HG03097 (cell line): ENCODE measurements around the gene PICALM.
"Not testable (repeated sequence)": the region's sequence is repeated elsewhere in the genome, so short reads cannot be mapped to it uniquely, and the experiment has no call there.

Experiments used
- ATAC-seq: cut with Tn5 transposase; IDR thresholded peaks from one replicate; pipeline ENCODE4 v1.9.1; 2021; ENCODE audit not compliant: unreplicated experiment, low FRiP score

Gene PICALM

DNA sequence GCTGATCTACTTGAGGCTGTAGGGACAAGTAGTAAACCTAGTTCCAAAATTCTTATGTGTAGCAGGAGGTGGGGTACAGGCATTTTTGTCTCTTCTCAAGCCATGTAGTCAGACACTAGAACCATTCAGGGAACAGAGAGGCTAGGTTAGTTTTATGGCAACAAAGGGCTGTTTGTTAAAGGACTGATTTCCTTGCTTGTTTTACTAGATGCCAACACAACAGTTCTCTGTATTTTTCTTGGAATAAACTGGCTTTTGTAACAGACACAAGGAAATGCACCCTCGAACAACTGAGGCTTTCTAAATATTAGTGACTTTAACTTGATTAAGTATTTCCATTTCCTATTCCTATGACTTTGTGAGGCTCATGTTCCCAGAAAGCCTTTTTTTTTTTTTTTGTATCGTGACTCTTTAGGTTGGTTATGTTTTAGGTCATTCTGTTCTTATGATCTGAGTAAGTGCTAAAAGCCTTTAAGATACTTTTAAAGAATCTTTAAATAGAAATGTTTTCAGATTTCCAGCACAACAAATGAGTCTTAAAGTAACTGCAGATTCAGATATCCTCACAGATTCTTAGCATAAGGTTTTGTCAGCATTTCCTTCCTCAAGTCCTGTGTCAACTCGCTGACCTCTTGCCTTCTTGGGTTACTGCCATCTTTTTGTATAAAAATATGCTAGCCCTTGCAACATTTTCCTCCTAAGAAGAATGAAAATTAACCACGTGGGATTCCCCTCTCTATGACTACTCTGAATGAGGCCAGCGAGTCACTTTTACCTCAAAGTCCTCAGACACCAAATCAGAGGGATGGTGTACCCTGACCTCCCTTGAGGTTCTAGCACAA is 121.2 kb downstream of the PICALM start:
- ATAC-seq: no peak

DNA sequence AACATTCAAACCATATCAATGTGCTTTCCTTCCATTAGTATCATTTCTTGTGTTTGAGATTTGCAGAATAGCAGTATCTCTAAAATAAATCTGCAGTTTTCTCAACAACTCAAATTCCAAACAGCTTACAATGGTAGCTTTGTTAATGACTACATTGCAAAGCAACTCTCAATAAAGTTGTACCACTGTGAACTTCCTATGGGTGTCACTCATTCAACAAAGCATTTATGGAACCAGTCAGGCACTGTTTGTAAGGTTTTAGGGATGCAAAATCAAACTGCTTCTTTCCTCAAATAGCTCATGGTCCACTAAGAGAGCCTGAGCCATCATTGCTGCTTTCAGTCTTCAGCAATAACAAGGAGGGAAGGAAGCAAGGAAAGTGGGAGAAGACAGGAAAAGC is 122.7 kb downstream of the PICALM start:
- no peak for ATAC-seq

DNA sequence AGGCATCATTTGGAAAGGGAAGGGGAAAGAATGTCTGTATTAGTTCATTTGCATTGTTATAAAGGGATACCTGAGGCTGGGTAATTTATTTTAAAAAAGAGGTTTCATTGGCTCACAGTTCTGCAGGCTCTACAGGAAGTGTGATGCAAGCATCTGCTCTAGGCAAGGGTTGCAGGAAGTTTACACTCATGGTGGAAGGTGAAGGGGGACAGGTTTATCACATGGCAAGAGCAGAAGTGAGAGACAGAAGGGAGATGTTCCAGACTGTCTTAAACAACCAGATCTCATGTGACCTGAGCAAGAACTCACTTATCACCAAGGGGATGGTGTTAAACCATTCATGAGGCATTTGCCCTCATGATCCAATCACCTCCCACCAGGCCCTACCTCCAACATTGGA is 123.1 kb downstream of the PICALM start:
- no peak for ATAC-seq

DNA sequence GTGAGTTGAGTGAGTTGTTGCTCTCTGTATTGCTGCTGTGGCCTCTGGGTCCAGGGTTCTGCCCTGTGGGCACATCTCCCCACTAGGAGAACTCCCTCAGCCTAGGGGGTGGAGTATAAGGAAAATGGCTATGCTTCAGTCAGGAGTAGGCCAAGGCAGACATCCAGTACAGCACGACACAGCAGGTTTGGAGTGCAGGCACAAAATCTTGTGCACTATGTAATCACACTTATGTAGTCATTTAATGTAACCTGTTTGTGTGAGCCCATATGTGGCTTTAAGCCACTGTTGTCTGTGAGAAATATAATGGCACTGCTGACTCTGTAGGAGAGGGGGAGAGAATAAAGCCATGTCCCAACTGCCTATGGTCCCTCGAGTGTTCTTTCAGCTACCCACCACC is 123.6 kb downstream of the PICALM start:
- ATAC-seq: no peak

DNA sequence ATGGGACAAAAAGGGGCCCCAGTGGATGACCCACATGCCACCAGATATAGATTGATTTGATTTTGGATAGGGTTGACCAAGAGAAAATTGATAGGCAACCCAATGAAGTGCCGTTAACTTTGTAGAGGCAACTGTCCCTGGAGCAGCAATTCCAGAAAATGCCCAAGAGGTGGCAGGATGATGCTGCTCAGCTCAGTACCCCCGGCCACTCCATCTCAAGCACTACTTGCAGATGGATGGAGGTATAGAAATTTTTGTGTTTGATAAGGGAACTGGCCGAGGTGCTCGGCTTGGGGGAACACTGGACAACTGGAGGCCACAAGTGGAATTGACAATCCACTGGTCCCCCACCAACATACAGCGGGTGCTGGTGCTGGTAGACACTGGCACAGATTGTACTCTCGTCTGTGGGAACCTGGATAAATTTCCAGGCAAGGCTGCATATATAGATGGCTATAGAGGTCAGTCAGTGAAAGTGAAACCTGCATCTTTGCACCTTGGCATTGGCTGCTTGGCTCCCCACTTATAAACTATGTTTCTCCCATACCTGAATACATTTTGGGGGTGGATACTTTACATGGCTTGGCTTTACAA is 127.4 kb downstream of the PICALM start:
- ATAC-seq: no peak

DNA sequence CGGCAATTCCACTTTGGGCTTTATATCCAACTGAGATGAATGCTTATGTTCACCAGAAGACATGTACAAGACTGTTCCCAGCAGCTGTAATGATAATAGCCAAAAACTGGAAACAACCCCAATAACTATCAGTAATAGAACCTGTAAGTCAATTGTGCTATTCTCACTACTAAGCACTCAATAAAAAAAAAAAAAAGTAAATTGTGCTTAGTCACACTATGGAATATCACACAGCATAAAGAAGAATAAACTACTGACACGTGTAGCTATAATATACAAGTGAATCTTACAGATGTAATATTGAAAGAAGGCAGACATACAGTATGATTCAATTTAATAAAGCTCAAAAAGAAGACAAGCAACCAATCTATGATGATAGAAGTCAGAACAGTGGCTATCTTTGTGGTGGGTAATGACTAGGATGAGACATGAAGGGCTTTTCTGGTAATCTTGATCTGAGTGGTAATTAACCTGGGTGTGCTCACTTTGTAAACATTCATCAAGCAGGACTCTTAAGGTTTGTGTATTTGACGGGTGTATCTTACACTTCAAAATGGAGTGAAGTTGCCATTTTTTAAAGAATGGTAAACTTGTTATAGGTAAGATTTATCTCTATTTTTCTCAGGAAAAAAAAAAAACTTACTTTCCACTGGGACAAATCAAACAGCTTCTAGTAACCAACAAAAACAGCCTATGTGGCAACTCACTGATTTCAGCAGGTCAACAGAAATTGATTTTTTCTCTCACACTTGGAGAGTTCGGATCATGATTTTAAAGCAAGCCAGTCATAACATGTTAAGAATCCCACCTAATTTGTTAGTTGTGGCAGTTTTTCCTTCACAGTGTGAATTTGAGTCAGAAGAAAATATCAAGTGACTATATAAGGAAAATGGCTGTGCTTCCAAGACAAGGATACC is 129.5 kb downstream of the PICALM start:
- ATAC-seq: no peak

DNA sequence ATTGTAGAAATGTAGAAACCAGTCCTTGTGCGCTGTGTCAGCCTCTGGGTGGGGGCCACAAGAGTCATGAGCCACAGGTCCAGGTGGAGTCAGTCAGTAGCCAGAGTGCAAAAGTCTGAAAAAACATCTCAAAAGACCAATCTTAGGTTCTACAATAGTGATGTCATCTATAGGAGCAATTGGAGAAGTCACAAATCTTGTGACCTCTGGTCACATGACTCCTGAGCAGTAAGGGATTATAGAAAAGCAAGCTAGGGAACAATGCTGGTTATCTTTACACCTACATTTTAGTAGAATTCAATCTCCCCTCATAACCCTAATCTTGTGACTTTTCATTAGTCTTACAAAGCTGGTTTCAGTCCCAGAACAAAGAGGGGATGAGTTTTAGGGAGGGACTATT is 131.0 kb downstream of the PICALM start:
- no peak for ATAC-seq

DNA sequence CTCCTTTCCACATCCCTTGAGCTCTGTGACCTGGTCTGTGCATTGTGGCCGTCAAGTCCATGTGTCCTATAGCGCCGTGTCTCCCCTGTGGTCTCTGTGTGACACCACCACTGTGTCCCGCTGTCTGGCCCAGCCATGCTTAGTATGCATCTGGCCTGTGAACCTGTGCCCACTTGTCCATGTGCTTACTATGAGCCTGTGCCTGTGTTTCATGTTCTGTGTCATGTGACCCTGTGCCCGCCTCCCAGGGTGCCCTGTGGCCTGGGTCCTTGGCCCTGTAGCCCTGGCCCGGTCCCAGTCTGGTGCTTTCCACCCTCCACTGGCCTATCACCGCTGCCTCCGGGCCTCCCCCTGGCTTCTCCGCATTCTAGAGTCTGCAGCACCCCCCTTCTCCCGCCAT is 133.1 kb downstream of the PICALM start:
- no peak for ATAC-seq

DNA sequence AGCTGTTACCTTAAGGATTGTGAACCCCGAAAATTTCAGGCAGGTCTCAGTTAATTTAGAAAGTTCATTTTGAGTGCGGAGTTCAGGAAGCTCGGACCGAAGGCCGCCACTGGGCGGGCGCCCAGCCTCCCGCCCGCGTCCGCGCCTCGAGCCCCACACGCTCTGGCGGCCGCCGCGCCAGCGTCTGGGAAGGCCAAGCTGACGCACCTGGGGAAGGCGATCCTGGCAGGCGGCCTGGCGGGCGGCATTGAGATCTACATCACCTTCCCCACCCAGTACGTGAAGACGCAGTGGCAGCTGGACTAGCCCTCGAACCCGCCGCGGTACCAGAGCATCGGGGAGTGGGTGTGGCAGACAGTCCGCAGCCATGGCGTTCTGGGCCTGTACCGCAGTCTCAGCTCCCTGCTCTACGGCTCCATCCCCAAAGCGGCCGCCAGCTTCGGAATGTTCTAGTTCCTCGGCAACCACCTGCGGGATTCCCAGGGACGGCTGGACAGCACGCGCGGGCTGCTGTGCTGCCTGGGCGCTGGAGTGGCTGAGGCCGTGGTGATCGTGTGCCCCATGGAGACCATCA is 134.2 kb downstream of the PICALM start:
- no peak for ATAC-seq

DNA sequence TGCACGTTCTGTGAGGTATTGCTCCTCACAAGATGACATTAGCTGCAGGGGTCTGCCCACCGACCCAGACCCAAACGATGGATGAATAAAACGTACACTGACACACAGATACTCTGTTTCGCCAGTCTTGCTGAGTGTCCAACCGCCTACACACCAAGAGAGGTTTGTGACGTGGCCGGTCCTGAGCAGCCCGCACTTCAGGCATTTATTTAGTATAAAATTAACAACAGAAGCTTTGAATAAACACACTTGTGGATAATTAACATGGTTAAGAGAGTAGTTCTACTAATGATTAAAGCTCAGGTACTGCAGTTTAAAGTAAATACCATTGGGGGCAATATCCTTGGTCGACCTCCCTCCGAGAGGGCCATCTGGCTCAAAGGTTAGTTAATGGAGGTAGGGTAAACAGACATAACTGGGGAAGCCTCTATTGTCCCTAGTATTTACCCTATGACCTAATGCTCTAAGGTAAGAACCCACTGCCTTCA is 138.0 kb downstream of the PICALM start:
- ATAC-seq: no peak

DNA sequence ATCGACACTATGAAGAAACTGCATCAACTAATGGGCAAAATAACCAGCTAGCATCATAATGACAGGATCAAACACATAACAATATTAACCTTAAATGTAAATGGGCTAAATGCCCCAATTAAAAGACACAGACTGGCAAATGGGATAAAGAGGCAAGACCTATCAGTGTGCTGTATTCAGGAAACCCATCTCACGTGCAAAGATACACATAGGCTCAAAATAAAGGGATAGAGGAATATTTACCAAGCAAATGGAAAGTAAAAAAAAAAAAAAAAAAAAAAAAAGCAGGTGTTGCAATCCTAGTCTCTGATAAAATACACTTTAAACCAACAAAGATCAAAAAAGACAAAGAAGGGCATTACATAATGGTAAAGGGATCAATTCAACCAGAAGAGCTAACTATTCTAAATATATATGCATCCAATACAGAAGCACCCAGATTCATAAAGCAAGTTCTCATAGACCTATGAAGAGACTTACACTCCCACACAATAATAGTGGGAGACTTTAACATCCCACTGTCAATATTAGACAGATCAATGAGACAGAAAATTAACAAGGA is 142.2 kb downstream of the PICALM start:
- not testable (repeated sequence) for ATAC-seq

DNA sequence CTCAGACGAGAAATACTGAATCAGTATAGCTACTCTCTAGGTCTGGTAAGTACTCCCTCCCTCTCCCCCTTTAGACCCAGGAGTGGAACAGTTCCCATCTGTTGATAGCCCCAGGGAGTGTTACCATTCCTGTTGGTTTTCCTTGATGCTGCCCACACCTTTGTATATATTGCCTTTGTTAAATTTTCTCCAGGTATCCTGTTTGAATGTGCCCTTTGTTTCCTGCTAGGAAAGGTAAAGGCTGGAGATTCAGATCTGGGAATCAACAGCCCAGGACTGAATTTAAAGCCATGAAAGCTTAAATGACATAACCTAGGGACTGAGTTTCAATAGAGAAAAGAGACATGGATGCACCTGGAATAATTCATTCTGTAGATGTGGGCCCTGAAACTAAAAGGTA is 145.4 kb downstream of the PICALM start:
- no peak for ATAC-seq

DNA sequence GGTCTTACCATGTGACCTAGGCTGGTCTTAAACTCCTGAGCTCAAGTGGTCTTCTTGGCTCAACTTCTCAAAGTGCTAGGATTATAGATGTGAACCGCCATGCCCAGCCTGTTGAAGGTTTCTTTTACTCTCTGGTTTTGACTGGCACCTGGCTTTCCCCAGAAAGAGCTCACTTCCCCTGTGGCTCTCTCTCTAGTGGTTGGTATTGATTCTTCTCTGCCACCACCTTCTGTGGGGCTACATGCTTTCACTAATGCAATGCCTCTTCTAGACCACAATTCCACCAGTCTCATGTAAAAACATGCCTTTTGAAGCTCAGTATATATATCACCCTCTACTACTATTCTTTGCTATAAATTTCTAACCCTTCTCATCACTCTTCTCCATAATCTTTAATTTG is 146.5 kb downstream of the PICALM start:
- no peak for ATAC-seq

DNA sequence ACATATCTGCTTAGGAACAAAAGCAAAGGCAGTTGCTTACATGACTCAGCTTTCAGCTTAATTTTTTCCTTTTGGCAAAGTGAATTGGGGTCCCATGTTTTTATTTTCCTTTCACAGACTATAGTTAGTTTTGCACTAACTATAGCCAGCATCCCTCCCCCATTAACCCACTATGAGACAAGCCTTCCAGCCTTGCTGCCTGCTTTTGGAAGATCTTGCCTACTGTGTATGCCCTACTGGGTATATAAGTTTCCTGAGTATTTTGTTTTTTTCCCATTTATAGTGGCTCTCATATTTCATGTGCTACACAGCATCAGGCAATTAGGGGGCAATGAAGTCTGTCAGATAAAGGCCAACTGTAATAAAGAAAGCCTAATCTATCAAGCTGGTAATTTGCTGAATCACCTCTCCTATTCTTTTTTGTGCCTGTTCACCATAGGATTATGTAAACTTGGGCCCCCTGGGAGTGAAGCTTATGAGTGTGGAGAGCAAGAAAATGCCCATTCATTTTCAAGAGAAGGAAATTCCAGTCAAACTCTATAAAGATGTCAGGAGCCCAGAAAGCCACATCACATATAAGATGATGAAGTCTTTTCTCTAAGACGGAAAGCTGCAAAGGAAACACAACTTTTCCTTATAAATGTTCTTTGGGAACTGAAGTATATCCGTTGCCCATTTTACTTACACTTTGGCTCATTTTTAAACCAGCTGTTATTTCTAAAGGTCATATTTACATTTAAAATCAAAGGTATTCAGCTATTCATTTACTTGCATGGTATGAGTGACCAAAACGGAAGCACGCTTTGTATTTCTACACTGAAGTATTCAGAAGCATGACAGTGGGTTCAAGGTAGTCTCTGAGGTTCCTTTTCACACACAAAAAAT is 149.7 kb downstream of the PICALM start:
- no peak for ATAC-seq

DNA sequence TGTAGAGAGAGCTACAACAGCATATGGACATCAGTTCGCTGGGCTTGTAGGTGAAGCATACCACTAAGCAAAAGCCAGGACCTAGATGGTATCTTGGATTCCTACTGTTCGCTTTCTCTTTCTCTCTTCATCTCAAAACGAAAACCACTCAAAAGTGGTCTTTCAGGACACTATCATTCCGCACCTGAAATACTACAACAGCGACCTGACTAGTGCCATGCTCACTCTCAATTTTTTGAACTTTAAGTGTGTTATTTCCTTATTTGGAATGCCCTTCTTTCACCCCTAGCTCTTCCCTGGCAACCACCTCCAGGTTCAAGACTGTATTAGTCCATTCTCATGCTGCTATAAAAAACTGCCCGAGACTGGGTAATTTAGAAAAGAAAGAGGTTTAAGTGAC is 154.5 kb downstream of the PICALM start:
- ATAC-seq: no peak

DNA sequence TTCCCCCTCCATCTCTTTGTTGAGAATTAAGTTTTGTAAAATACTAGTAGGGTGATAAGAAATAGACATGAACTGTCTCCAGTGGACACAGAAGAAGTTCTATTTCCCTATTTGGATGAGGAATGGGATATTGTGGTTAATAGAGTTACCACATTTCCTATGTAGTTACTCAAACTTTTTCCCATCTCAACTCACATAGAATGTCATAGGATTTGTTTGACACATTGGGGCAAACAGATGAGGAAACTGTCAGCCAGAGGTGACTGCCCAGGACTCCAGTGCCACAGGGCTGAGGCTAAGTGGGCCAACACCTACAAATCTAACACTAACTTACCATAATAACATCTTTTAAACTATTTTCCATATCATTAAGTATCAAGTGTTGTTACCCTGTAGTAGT is 155.4 kb downstream of the PICALM start:
- ATAC-seq: no peak

DNA sequence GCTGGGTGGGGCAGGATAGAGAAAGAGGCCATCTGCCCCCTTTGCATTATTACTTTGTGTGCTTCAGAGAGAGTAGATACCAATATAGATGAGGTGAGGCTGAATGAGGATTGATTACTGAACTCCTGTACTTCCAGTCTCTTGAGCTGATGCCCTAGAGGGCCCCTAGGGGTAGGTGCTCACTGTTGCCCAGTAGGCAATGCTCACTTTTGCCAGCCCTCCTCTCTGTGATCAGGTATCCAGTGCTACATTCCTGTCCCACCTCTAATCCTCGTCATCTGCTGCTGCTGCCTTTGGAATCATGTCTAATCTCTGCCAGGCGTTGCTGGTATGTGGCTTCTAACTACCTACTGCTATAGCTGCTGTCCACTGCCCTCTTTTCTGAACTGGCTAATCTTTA is 156.5 kb downstream of the PICALM start:
- no peak for ATAC-seq
